H1 (cell line): ENCODE data around the gene ELMO1. TPM values are rescaled to one million over a fixed set of nuclear protein-coding genes. Genes with fewer than 3 reads are reported as not detected.

Experiments used
- CTCF ChIA-PET: fragments of 300-600 bp; sonication (Branson Sonifier 250); formaldehyde crosslinking; loops from one replicate; lab custom pipeline; 2021; ENCODE audit not compliant: partially characterized antibody; lab: Charles Lee
- POLR2A ChIA-PET: fragments of 300-600 bp; sonication (Branson Sonifier 250); formaldehyde crosslinking; loops from one replicate; lab custom pipeline; 2021; ENCODE audit warnings: inconsistent platforms; ENCODE audit not compliant: partially characterized antibody; lab: Charles Lee
- DNase-seq, 2 experiments: peaks; one replicate each; pipeline versions ENCODE4 v3.0.0 to v3.0.0-alpha.2; 2010 to 2022; ENCODE audit warnings: low spot score in 2 of 2, low read depth in 1 of 2, mixed read lengths in 1 of 2
- FAIRE-seq: peaks from 2 replicates; lab custom pipeline; 2011; peaks lifted over from hg19 to GRCh38; lab: Jason Lieb, UNC
- H2AFZ ChIP-seq: 2 replicates; pipeline ENCODE4 v1.8.1; 2012; ENCODE audit warnings: low read length, inconsistent platforms
- H2AK5ac ChIP-seq: 2 replicates; pipeline ENCODE4 v1.6.1; 2013; ENCODE audit warnings: low read depth, low read length
- H2BK120ac ChIP-seq: replicated peaks from 2 replicates; pipeline ENCODE3; 2013; ENCODE audit warnings: low read depth, low read length, inconsistent platforms
- H2BK12ac ChIP-seq: 2 replicates; pipeline ENCODE4 v1.6.1; 2013; ENCODE audit warnings: low read depth, low read length
- H2BK15ac ChIP-seq: 2 replicates; pipeline ENCODE4 v1.6.1; 2013; ENCODE audit warnings: low read length
- H2BK20ac ChIP-seq: 2 replicates; pipeline ENCODE4 v1.6.1; 2013; ENCODE audit warnings: low read length
- H2BK5ac ChIP-seq: 2 replicates; pipeline ENCODE4 v1.6.1; 2013; ENCODE audit warnings: low read depth, low read length
- H3K14ac ChIP-seq: 2 replicates; pipeline ENCODE4 v1.6.1; 2013; ENCODE audit warnings: inconsistent platforms; ENCODE audit not compliant: insufficient read length
- H3K18ac ChIP-seq: 2 replicates; pipeline ENCODE4 v1.6.1; 2013; ENCODE audit warnings: low read length; ENCODE audit errors: extremely low read depth
- H3K23ac ChIP-seq: 2 replicates; pipeline ENCODE4 v1.6.1; 2013; ENCODE audit warnings: inconsistent platforms; ENCODE audit not compliant: insufficient read length
- H3K23me2 ChIP-seq: 2 replicates; pipeline ENCODE4 v1.6.1; 2013; ENCODE audit warnings: low read depth, low read length
- H3K27ac ChIP-seq: 2 replicates; pipeline ENCODE4 v1.6.1; 2011; ENCODE audit warnings: low read depth, low read length, inconsistent platforms
- H3K27me3 ChIP-seq, 4 experiments: replicated peaks in 1 of 4; 1 replicate in 1 of 4; 2 replicates in 3 of 4; pipeline versions ENCODE4 v1.6.1 to v1.8.1; 2011 to 2013; ENCODE audit warnings: low read length in 3 of 4, mild to moderate bottlenecking in 3 of 4, inconsistent platforms in 2 of 4, mixed read lengths in 2 of 4, moderate library complexity in 1 of 4; ENCODE audit not compliant: control insufficient read depth in 3 of 4, insufficient read depth in 3 of 4; ENCODE audit errors: extremely low read depth in 1 of 4
- H3K36me3 ChIP-seq, 4 experiments: 2 replicates each; pipeline versions ENCODE4 v1.6.1 to v1.8.1; 2011 to 2013; ENCODE audit warnings: mild to moderate bottlenecking in 4 of 4, low read length in 3 of 4, moderate library complexity in 2 of 4, control low read depth in 1 of 4, inconsistent platforms in 1 of 4; ENCODE audit not compliant: insufficient read depth in 4 of 4, control insufficient read depth in 2 of 4
- H3K4ac ChIP-seq: replicated peaks from 2 replicates; pipeline ENCODE3; 2013; ENCODE audit warnings: low read length, low read depth, mixed read lengths, inconsistent platforms; ENCODE audit not compliant: insufficient read length
- H3K4me1 ChIP-seq, 4 experiments: replicated peaks in 1 of 4; 1 replicate in 1 of 4; 2 replicates in 3 of 4; pipeline versions ENCODE4 v1.6.1 to v1.8.1; 2011 to 2013; ENCODE audit warnings: low read length in 3 of 4, inconsistent platforms in 2 of 4, mixed read lengths in 1 of 4; ENCODE audit not compliant: insufficient read depth in 4 of 4, control insufficient read depth in 3 of 4
- H3K4me2 ChIP-seq, 2 experiments: 2 replicates each; pipeline versions ENCODE4 v1.6.1 to v1.8.1; 2011 to 2013; ENCODE audit warnings: low read depth in 2 of 2, low read length in 2 of 2, control low read depth in 1 of 2, inconsistent platforms in 1 of 2, mild to moderate bottlenecking in 1 of 2; ENCODE audit not compliant: insufficient read depth in 1 of 2
- H3K4me3 ChIP-seq, 4 experiments: fragments of 200-600, 300-600 bp in 1 of 4; sonication (generic), shearing (Covaris generic), sonication (Bioruptor Twin) in 1 of 4; 2 replicates each; pipeline versions ENCODE4 v1.5.1 to v1.8.1; 2011 to 2016; ENCODE audit warnings: low read length in 4 of 4, low read depth in 3 of 4, control low read depth in 2 of 4, inconsistent platforms in 2 of 4, mild to moderate bottlenecking in 2 of 4, mixed read lengths in 1 of 4, moderate library complexity in 1 of 4; ENCODE audit not compliant: insufficient read depth in 2 of 4; ENCODE audit errors: extremely low read depth in 1 of 4
- H3K56ac ChIP-seq: replicated peaks from 2 replicates; pipeline ENCODE3; 2013; ENCODE audit warnings: low read depth, mild to moderate bottlenecking, mixed read lengths, low read length, inconsistent platforms; ENCODE audit not compliant: insufficient read length
- H3K79me1 ChIP-seq: 2 replicates; pipeline ENCODE4 v1.6.1; 2013; ENCODE audit warnings: low read depth, low read length, control low read depth
- H3K79me2 ChIP-seq, 2 experiments: 2 replicates each; pipeline versions ENCODE4 v1.6.1 to v1.8.1; 2012 to 2013; ENCODE audit warnings: low read length in 2 of 2, mild to moderate bottlenecking in 2 of 2, inconsistent platforms in 1 of 2; ENCODE audit not compliant: insufficient read depth in 2 of 2, control insufficient read depth in 1 of 2
- H3K9ac ChIP-seq, 4 experiments: replicated peaks in 1 of 4; 1 replicate in 1 of 4; 2 replicates in 3 of 4; pipeline versions ENCODE4 v1.6.1 to v1.8.1; 2011 to 2013; ENCODE audit warnings: low read depth in 3 of 4, low read length in 3 of 4, control low read depth in 2 of 4, mild to moderate bottlenecking in 2 of 4, moderate library complexity in 2 of 4, inconsistent platforms in 1 of 4; ENCODE audit errors: extremely low read depth in 1 of 4
- H3K9me3 ChIP-seq, 2 experiments: 2 replicates each; pipeline versions ENCODE4 v1.6.1 to v1.8.1; 2012 to 2013; ENCODE audit warnings: mild to moderate bottlenecking in 2 of 2, moderate library complexity in 2 of 2, control low read depth in 1 of 2, inconsistent platforms in 1 of 2, low read depth in 1 of 2, low read length in 1 of 2, mixed read lengths in 1 of 2; ENCODE audit not compliant: insufficient read depth in 2 of 2
- H4K20me1 ChIP-seq, 2 experiments: replicated peaks in 1 of 2; 2 replicates each; pipeline versions ENCODE3 to v1.8.1; 2011 to 2013; ENCODE audit warnings: inconsistent platforms in 2 of 2, low read length in 2 of 2, mild to moderate bottlenecking in 1 of 2; ENCODE audit not compliant: insufficient read depth in 2 of 2, control insufficient read depth in 1 of 2
- H4K5ac ChIP-seq: 2 replicates; pipeline ENCODE4 v1.6.1; 2013; ENCODE audit warnings: low read length, low read depth, mixed read lengths, inconsistent platforms; ENCODE audit not compliant: insufficient read length
- H4K8ac ChIP-seq: 2 replicates; pipeline ENCODE4 v1.8.0; 2013; ENCODE audit warnings: mild to moderate bottlenecking, moderate library complexity, low read length, inconsistent platforms; ENCODE audit not compliant: insufficient read depth; ENCODE audit errors: extremely low read depth
- H4K91ac ChIP-seq: replicated peaks from 2 replicates; pipeline ENCODE3; 2013; ENCODE audit warnings: low read length, mixed read lengths, inconsistent platforms; ENCODE audit not compliant: insufficient read length
- ATF3 ChIP-seq: IDR thresholded peaks from 2 replicates; pipeline ENCODE4 v1.6.1; 2011; ENCODE audit warnings: low read depth, mild to moderate bottlenecking, low read length; ENCODE audit not compliant: insufficient read depth
- BCL11A ChIP-seq, 2 experiments: IDR thresholded peaks; one replicate each; pipeline ENCODE4 v1.6.1; 2011; ENCODE audit warnings: low read depth in 2 of 2, low read length in 2 of 2, mild to moderate bottlenecking in 2 of 2
- CBX8 ChIP-seq: fragments of 300-800, 300-1000 bp; sonication (generic); IDR thresholded peaks from 2 replicates; pipeline ENCODE4 v1.7.1; 2016; ENCODE audit warnings: low read depth, low read length, borderline replicate concordance
- CREB1 ChIP-seq: IDR thresholded peaks from 2 replicates; pipeline ENCODE4 v1.6.1; 2012; ENCODE audit warnings: inconsistent platforms
- CTBP2 ChIP-seq: IDR thresholded peaks from 2 replicates; pipeline ENCODE4 v1.7.0; 2011; ENCODE audit warnings: borderline replicate concordance, mild to moderate bottlenecking, moderate library complexity, mixed read lengths, low read length; ENCODE audit not compliant: insufficient read depth, insufficient read length
- JUN ChIP-seq: IDR thresholded peaks from 2 replicates; pipeline ENCODE4 v1.6.1; 2011; ENCODE audit warnings: low read depth, mild to moderate bottlenecking, improper control_type of control experiment, low read length
- JUND ChIP-seq: IDR thresholded peaks from 2 replicates; pipeline ENCODE4 v1.6.1; 2011; ENCODE audit warnings: mild to moderate bottlenecking, improper control_type of control experiment, low read length
- KDM5A ChIP-seq: fragments of 200-600 bp; IDR thresholded peaks from 2 replicates; pipeline ENCODE4 v1.7.1; 2012; ENCODE audit warnings: mild to moderate bottlenecking, low read length, inconsistent platforms, mixed read lengths
- RFX5 ChIP-seq: IDR thresholded peaks from 2 replicates; pipeline ENCODE4 v1.6.1; 2011; ENCODE audit warnings: low read depth, low read length, improper control_type of control experiment, borderline replicate concordance
- RNF2 ChIP-seq: fragments of 200-900, 300-1000 bp; sonication (generic); IDR thresholded peaks from 2 replicates; pipeline ENCODE4 v1.7.1; 2016; ENCODE audit warnings: borderline replicate concordance, low read depth, mild to moderate bottlenecking, antibody characterized with exemption, low read length; ENCODE audit not compliant: poor library complexity, severe bottlenecking; ENCODE audit errors: missing control alignments
- SRF ChIP-seq: IDR thresholded peaks from 2 replicates; pipeline ENCODE4 v1.6.1; 2011; ENCODE audit warnings: mild to moderate bottlenecking, low read depth, low read length, moderate library complexity
- TAF1 ChIP-seq: IDR thresholded peaks from 2 replicates; pipeline ENCODE4 v1.6.1; 2011; ENCODE audit warnings: mild to moderate bottlenecking, low read depth, low read length
- TEAD4 ChIP-seq: IDR thresholded peaks from 2 replicates; pipeline ENCODE4 v1.6.1; 2012; ENCODE audit warnings: low read depth, low read length, inconsistent platforms, mixed read lengths
- ZNF274 ChIP-seq: IDR thresholded peaks from 2 replicates; pipeline ENCODE4 v1.7.0; 2012; ENCODE audit warnings: low read length, borderline replicate concordance; ENCODE audit errors: extremely low read depth
- WGBS, 2 experiments: shearing (Covaris generic) in 1 of 2; methylation state at CpG; one replicate each; pipeline versions ENCODE4 v1.1.6 to v1.1.7; 2013 to 2015; ENCODE audit warnings: low lambda C conversion rate in 2 of 2, mixed read lengths in 2 of 2, inconsistent platforms in 1 of 2, low coverage in 1 of 2, missing lambda C conversion rate in 1 of 2; ENCODE audit not compliant: insufficient replicate concordance in 2 of 2, insufficient coverage in 1 of 2, insufficient read length in 1 of 2; ENCODE audit errors: extremely low coverage in 1 of 2, missing lambda C conversion rate in 1 of 2; 5-methylcytosine and 5-hydroxymethylcytosine counted together
- polyA plus RNA-seq, 7 experiments: library from polyadenylated mRNA; depleted of rRNA in 3 of 7; stranded (reverse) in 5 of 7; unstranded in 2 of 7; fragments of >200 nt in 5 of 7; fragments of 200-250 nt in 2 of 7; gene quantifications; 1 replicate in 5 of 7; 2 replicates in 1 of 7; 4 replicates in 1 of 7; pipeline versions ENCODE4 v1.2.1 to v1.2.3, GENCODE V29; 2011 to 2013; ENCODE audit warnings: missing spikeins in 2 of 7, mixed read lengths in 2 of 7
- total RNA-seq: library from RNA; stranded (reverse); fragmentation: NEBNext Ultra II Directional; extraction: Animal tissue kit (Norgen Biotek cat#: 25700); gene quantifications from 2 replicates; pipeline ENCODE4 v1.2.1, GENCODE V29; 2021

Gene ELMO1
- total and polyA plus RNA-seq, 2 of the 8 experiments (the other 6 are each of a cell fraction or from before 2014, with no cell fraction given), result 18.4 to 21.0 TPM

- H3K79me1 ChIP-seq, result no peaks in the 10 kb centered on the region
- no peak for FAIRE-seq
- H3K4ac ChIP-seq, result no peak overlapping the region
- H3K18ac ChIP-seq, result no peak overlapping the region
- H2BK5ac ChIP-seq, result no peak overlapping the region
- no peak overlapping the region for H2AFZ ChIP-seq
- H4K5ac ChIP-seq, result no peak overlapping the region
- H3K14ac ChIP-seq, result no peak overlapping the region
- ChIA-PET CTCF (interaction anchor here (0.8 to 2.0 kb wide), 6 partner anchors 12 to 30 kb away, joined by 3 to 8 read pairs (median 3); partner anchors contain the start of gene ELMO1), POLR2A (interaction anchor here (0.8 kb wide), 1 partner anchor 13 kb away, joined by 3 read pairs; no protein-coding TSS in a partner anchor)
- H3K27me3 ChIP-seq, result no peaks in the 10 kb centered on the region
- no peak overlapping the region for H2AK5ac ChIP-seq
- H3K4me3 ChIP-seq, result no peak overlapping the region
- no peak overlapping the region for H4K91ac ChIP-seq
- no peak overlapping the region for H3K9ac ChIP-seq
- H3K79me2 ChIP-seq, result no peaks in the 10 kb centered on the region
- H3K9me3 ChIP-seq, result no peaks in the 10 kb centered on the region
- H4K8ac ChIP-seq, result no peak overlapping the region
- H3K27ac ChIP-seq, result no peak overlapping the region
- 87% methylated on average over 4 of the region's 4 CpGs; no CpG with 5 or more reads in 1 of the 2 experiments for WGBS, 2 experiments
- H2BK20ac ChIP-seq, result no peak overlapping the region
- H3K56ac ChIP-seq, result no peak overlapping the region
- DNase-seq, result no peak
- no peak overlapping the region for H2BK120ac ChIP-seq
- no peaks in the 10 kb centered on the region for H4K20me1 ChIP-seq
- H2BK15ac ChIP-seq, result no peak overlapping the region
- H3K36me3 ChIP-seq, result no peaks in the 10 kb centered on the region
- H3K4me1 ChIP-seq, result peaks cover 0 to 6% (median 3%) of the 10 kb centered on the region in 4 experiments; a peak in 3 of 7 replicates
- H3K23me2 ChIP-seq, result no peaks in the 10 kb centered on the region
- no peak overlapping the region for H2BK12ac ChIP-seq
- H3K23ac ChIP-seq, result no peak overlapping the region
- H3K4me2 ChIP-seq, result no peak overlapping the region
- TF ChIP-seq CTBP2 (no peak), TEAD4 (no peak), CREB1 (no peak), KDM5A (no peak), JUN (no peak), CBX8 (no peak), RNF2 (no peak), BCL11A (IDR thresholded peaks at IDR 0.05; ENCODE audit: low read depth in 2 of 2, low read length in 2 of 2) (no peak), RFX5 (no peak), SRF (no peak), ATF3 (no peak), ZNF274 (no peak), TAF1 (no peak), JUND (no peak)
Measured at GRCh38 chr7:37475646-37476045, 27.0 kb upstream of the ELMO1 start.
